Cardiac septum (tissue), 1 donor: ENCODE results near the gene MAP7. TPM values are rescaled to one million over a fixed set of nuclear protein-coding genes. Genes with fewer than 3 reads are reported as not detected.
"Not testable (repeated sequence)": the region's sequence is repeated elsewhere in the genome, so short reads cannot be mapped to it uniquely, and the experiment has no call there.

ENCODE experiments used
- DNase-seq: peaks from one replicate; pipeline ENCODE4 v3.0.0-alpha.2; 2020; ENCODE audit warnings: low spot score
- intact Hi-C: fragments of 100-400 bp; cut with DNase I; formaldehyde crosslinking; loops from one replicate; pipeline ENCODE4 v1.14.0; 2022
- total RNA-seq: library from RNA; stranded (reverse); fragmentation: NEBNext Ultra II Directional; extraction: Animal tissue kit (Norgen Biotek cat#: 25700); gene quantifications from one replicate; pipeline ENCODE4 v1.2.1, GENCODE V29; 2021
- donor health status: DM: no; HTN: no; CAD: no.

The MAP7 gene
- total RNA-seq, 1 donor from 2014 or later = 1.5 TPM

DNA sequence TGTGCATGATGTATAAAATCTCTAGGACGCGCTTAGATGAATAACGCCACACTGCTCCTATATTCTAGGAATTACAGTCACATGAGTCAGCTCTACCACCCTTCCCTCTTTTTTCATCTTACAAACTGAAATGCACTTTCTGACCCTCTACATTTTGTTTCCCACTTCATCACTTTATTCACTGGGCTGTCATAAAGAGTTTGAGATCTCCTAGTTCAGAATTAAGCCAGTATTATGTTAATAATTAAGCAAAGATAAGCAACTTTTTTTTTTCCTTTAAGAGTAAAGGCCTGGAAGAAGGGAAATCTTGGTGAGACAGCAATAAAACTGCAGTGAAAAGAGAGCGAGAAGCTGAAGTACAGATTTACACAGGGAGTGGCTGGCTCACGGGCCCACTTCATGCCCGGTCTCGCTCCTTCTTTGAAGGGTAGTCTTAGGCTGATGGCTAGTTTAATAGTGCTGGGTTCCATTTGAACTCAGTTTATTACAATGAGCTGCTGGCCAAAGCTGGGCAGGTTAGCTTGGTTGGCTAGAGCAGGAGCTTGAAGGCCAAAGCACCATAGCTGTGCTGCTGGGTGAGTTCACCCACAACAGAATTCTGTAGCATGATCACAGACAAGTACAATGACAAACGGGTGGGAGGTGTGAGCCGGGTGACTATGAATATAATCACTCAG lies 110.6 kb downstream of the MAP7 start:
- no peak for DNase-seq
- intact Hi-C loops = no loop called here

- intact Hi-C loops = no loop called here
- no peak for DNase-seq
Observed at GRCh38 chr6:136438441-136438840, 111.8 kb downstream of the MAP7 start.

GRCh38 chr6:136437246-136437645 lies 113.0 kb downstream of the MAP7 start:
- no peak for DNase-seq
- intact Hi-C loops = no loop called here

- DNase-seq = no peak
- intact Hi-C loops = no loop called here
Observed at GRCh38 chr6:136435101-136435500, 115.1 kb downstream of the MAP7 start.

- intact Hi-C loops, DNase-seq: not testable (repeated sequence)
Observed at GRCh38 chr6:136431306-136431705, 118.9 kb downstream of the MAP7 start.

- DNase-seq = no peak
- intact Hi-C loops = no loop called here
Observed at GRCh38 chr6:136429264-136430065, 120.8 kb downstream of the MAP7 start.

- DNase-seq = no peak
- intact Hi-C loops = no loop called here
Observed at GRCh38 chr6:136427378-136427717, 122.9 kb downstream of the MAP7 start.

GRCh38 chr6:136426627-136427377 lies 123.4 kb downstream of the MAP7 start:
- no peak for DNase-seq

DNA sequence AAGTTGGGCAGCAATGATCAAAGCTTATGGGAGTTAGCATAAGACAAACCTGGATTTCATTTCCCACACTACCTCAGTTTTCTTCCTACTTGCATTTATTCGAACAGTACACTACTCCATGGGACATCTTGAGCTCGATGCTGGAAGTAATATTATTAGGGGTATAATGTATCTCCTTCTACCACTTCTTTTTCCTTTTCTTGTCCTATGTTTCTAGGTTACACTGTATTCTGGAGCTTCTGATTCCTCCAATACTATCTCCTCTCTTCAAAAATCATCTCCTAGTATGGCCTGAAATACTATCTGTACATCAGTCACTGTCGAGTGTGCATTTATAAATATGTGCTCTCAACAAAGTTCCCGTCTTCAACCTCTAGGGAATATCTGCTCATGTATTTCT lies 124.4 kb downstream of the MAP7 start:
- intact Hi-C loops = no loop called here
- DNase-seq = no peak

More at GRCh38 chr6:136426627-136427377, 123.4 kb downstream of the MAP7 start:
- intact Hi-C loops = no loop called here

- DNase-seq = no peak
- intact Hi-C loops = no loop called here
Observed at GRCh38 chr6:136424901-136425300, 125.3 kb downstream of the MAP7 start.

- intact Hi-C loops = no loop called here
- no peak for DNase-seq
Observed at GRCh38 chr6:136424450-136424849, 125.8 kb downstream of the MAP7 start.

GRCh38 chr6:136421537-136422158 lies 128.6 kb downstream of the MAP7 start:
- intact Hi-C loops = no loop called here
- DNase-seq = no peak

GRCh38 chr6:136420853-136421252 lies 129.4 kb downstream of the MAP7 start:
- intact Hi-C loops = no loop called here
- no peak for DNase-seq

- intact Hi-C loops = no loop called here
- DNase-seq = no peak
Observed at GRCh38 chr6:136415351-136416007, 134.7 kb downstream of the MAP7 start.

DNA sequence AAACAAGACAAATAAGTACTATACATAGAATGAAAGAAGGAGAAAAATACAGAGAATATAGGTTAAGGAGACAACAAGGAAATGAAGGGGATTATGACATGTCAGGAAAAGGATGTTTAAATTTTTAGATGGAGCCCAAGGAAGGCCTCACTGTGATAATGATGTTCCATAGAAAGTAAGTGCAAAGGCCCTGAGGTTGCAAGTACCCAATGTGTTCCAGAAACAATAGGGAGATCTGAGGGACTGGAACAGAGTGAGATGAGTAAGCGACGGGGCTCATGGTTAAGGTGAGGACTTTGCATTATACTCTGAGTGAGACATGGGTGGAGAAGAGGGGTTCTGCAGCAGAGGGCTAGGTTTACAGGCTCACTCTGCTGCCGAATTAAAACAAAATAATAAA lies 137.8 kb downstream of the MAP7 start:
- no peak for DNase-seq
- intact Hi-C loops = no loop called here

GRCh38 chr6:136411453-136412354 lies 138.5 kb downstream of the MAP7 start:
- no peak for DNase-seq
- intact Hi-C loops = no loop called here

DNA sequence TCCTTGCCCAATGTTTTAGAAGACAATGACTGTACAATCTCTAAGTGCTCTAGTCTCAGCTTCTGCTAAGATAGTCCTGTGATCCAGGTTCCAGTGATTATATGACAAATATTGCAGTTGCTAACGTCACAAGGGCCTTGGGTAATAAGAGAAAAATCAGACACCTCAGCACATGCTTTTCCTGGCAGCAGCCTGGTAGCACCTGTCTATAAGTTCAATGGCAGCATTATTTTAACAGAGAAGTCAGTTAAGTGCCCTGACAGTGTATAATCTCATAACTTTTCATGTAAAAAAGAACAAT lies 139.2 kb downstream of the MAP7 start:
- intact Hi-C loops = no loop called here
- no peak for DNase-seq

GRCh38 chr6:136410201-136411024 lies 139.8 kb downstream of the MAP7 start:
- intact Hi-C loops = no loop called here
- DNase-seq = no peak
